Keratinocyte (primary cell): ENCODE data around the gene ZFX. TPM values are rescaled to one million over a fixed set of nuclear protein-coding genes. Genes with fewer than 3 reads are reported as not detected.

Experiments used
- DNase-seq: peaks from one replicate; pipeline ENCODE4 v3.0.0-alpha.2; 2011; ENCODE audit warnings: low read depth, missing footprints, low spot score
- FAIRE-seq: peaks from 2 replicates; lab custom pipeline; 2011; peaks lifted over from hg19 to GRCh38; lab: Jason Lieb, UNC
- H2AFZ ChIP-seq: 2 replicates; pipeline ENCODE4 v1.6.0; 2012; ENCODE audit warnings: low read length, control low read depth, inconsistent platforms; ENCODE audit not compliant: control insufficient read depth
- H3K27ac ChIP-seq: 2 replicates; pipeline ENCODE4 v1.5.1; 2011; ENCODE audit warnings: low read length; ENCODE audit not compliant: control insufficient read depth, insufficient read depth
- H3K27me3 ChIP-seq: 3 replicates; pipeline ENCODE4 v1.6.0; 2011; ENCODE audit warnings: low read length; ENCODE audit not compliant: control insufficient read depth, insufficient read depth; ENCODE audit errors: extremely low read depth
- H3K36me3 ChIP-seq, 2 experiments: 2 replicates in 1 of 2; 3 replicates in 1 of 2; pipeline ENCODE4 v1.5.1; 2011; ENCODE audit warnings: low read length in 2 of 2, mild to moderate bottlenecking in 1 of 2; ENCODE audit not compliant: control insufficient read depth in 2 of 2, insufficient read depth in 2 of 2; ENCODE audit errors: extremely low read depth in 1 of 2
- H3K4me1 ChIP-seq: 3 replicates; pipeline ENCODE4 v1.5.1; 2011; ENCODE audit warnings: low read length; ENCODE audit not compliant: control insufficient read depth, insufficient read depth; ENCODE audit errors: extremely low read depth
- H3K4me2 ChIP-seq: 3 replicates; pipeline ENCODE4 v1.6.0; 2011; ENCODE audit warnings: low read depth, low read length; ENCODE audit not compliant: control insufficient read depth, insufficient read depth; ENCODE audit errors: extremely low read depth
- H3K4me3 ChIP-seq, 3 experiments: fragments of 200-600 bp in 1 of 3; sonication (generic) in 1 of 3; 2 replicates in 2 of 3; 3 replicates in 1 of 3; pipeline ENCODE4 v1.5.1; 2011 to 2016; ENCODE audit warnings: low read length in 3 of 3, mild to moderate bottlenecking in 3 of 3, control low read depth in 2 of 3, inconsistent platforms in 1 of 3, low read depth in 1 of 3, mixed read lengths in 1 of 3, mixed run types in 1 of 3, moderate library complexity in 1 of 3; ENCODE audit not compliant: control insufficient read depth in 2 of 3, insufficient read depth in 2 of 3; ENCODE audit errors: extremely low read depth in 1 of 3
- H3K79me2 ChIP-seq: 2 replicates; pipeline ENCODE4 v1.6.0; 2012; ENCODE audit warnings: low read length; ENCODE audit not compliant: control insufficient read depth, insufficient read depth
- H3K9ac ChIP-seq: 3 replicates; pipeline ENCODE4 v1.6.0; 2011; ENCODE audit warnings: low read length; ENCODE audit not compliant: control insufficient read depth, insufficient read depth; ENCODE audit errors: extremely low read depth
- H3K9me1 ChIP-seq: 3 replicates; pipeline ENCODE4 v1.6.0; 2011; ENCODE audit warnings: low read length; ENCODE audit not compliant: control insufficient read depth, insufficient read depth; ENCODE audit errors: extremely low read depth
- H3K9me3 ChIP-seq: 2 replicates; pipeline ENCODE4 v1.5.1; 2012; ENCODE audit warnings: low read depth, low read length; ENCODE audit not compliant: control insufficient read depth
- H4K20me1 ChIP-seq: 3 replicates; pipeline ENCODE4 v1.6.0; 2011; ENCODE audit warnings: low read length; ENCODE audit not compliant: control insufficient read depth, insufficient read depth; ENCODE audit errors: extremely low read depth
- CTCF ChIP-seq, 3 experiments: IDR thresholded peaks in 1 of 3; conservative IDR thresholded peaks in 1 of 3; optimal IDR thresholded peaks in 1 of 3; 2 replicates in 2 of 3; 3 replicates in 1 of 3; pipeline versions ENCODE3 to v1.5.1; 2011; ENCODE audit warnings: low read length in 3 of 3, mild to moderate bottlenecking in 3 of 3, moderate library complexity in 2 of 3, control low read depth in 1 of 3, inconsistent platforms in 1 of 3; ENCODE audit not compliant: insufficient read depth in 2 of 3; ENCODE audit errors: extremely low read depth in 1 of 3
- EZH2 ChIP-seq: IDR thresholded peaks from one replicate; pipeline ENCODE4 v1.6.1; 2012; ENCODE audit warnings: inconsistent platforms, mild to moderate bottlenecking, low read length, moderate library complexity
- dilution Hi-C: fragments of 300-500 bp; cut with MboI; formaldehyde crosslinking; loops from one replicate; pipeline ENCODE4 v1.7.0; 2020; ENCODE audit warnings: low sequenced_read_pairs; ENCODE audit not compliant: extremely low pct_ligation_motif_present
- polyA plus RNA-seq, 5 experiments: library from polyadenylated mRNA; depleted of rRNA in 3 of 5; stranded (reverse) in 3 of 5; stranded (forward) in 1 of 5; unstranded in 1 of 5; fragments of >200 nt; gene quantifications; 1 replicate in 1 of 5; 2 replicates in 3 of 5; 3 replicates in 1 of 5; pipeline versions ENCODE4 v1.2.1 to v1.2.3, GENCODE V29; 2011 to 2012; ENCODE audit warnings: missing spikeins in 2 of 5, low read depth in 1 of 5, low replicate concordance in 1 of 5

ZFX gene
- polyA plus RNA-seq, 1 donor (not counting 4 experiments of a cell fraction or from before 2014, with no cell fraction given): 24.3 TPM

- Histone ChIP-seq H3K4me3 (no peak overlapping the region), H3K4me1 (peaks cover 18% of the 10 kb centered on the region), H3K27me3 (no peaks in the 10 kb centered on the region), H3K4me2 (no peak overlapping the region), H3K79me2 (no peaks in the 10 kb centered on the region), H3K9ac (no peak overlapping the region), H3K9me3 (no peaks in the 10 kb centered on the region), H3K36me3 (no peaks in the 10 kb centered on the region), H3K9me1 (no peaks in the 10 kb centered on the region), H3K27ac (no peak overlapping the region), H4K20me1 (no peaks in the 10 kb centered on the region), H2AFZ (no peak overlapping the region)
- no peak for FAIRE-seq
- no peak for DNase-seq
- dilution Hi-C loops: no loop called here
- TF ChIP-seq EZH2 (no peak), CTCF (optimal IDR thresholded peaks at IDR 0.05 in 1 of 3, IDR thresholded peaks at IDR 0.05 in 1 of 3, conservative IDR thresholded peaks at IDR 0.05 in 1 of 3; ENCODE audit: extremely low read depth in 1 of 3, insufficient read depth in 2 of 3, low read length in 3 of 3) (peak; percentile 29 to 42 (median 34))
These were observed 92.5 kb downstream of the ZFX start for GRCh38 chrX:24241822-24242648.

GRCh38 chrX:24242649-24243175, 93.2 kb downstream of the ZFX start:
- Histone ChIP-seq H3K27ac (no peak overlapping the region), H3K4me1 (peaks cover 18% of the 10 kb centered on the region), H3K79me2 (no peaks in the 10 kb centered on the region), H3K4me2 (no peak overlapping the region), H3K9me3 (no peaks in the 10 kb centered on the region), H3K36me3 (no peaks in the 10 kb centered on the region), H3K27me3 (no peaks in the 10 kb centered on the region), H3K4me3 (no peak overlapping the region), H3K9ac (no peak overlapping the region), H3K9me1 (no peaks in the 10 kb centered on the region), H2AFZ (no peak overlapping the region), H4K20me1 (no peaks in the 10 kb centered on the region)
- DNase-seq (no peak), FAIRE-seq (no peak)
- TF ChIP-seq CTCF (optimal IDR thresholded peaks at IDR 0.05 in 1 of 3, IDR thresholded peaks at IDR 0.05 in 1 of 3, conservative IDR thresholded peaks at IDR 0.05 in 1 of 3; ENCODE audit: extremely low read depth in 1 of 3, insufficient read depth in 2 of 3, low read length in 3 of 3) (no peak), EZH2 (no peak)
- dilution Hi-C loops: no loop called here
